ENCODE measurements around the gene RNF44.

DNA sequence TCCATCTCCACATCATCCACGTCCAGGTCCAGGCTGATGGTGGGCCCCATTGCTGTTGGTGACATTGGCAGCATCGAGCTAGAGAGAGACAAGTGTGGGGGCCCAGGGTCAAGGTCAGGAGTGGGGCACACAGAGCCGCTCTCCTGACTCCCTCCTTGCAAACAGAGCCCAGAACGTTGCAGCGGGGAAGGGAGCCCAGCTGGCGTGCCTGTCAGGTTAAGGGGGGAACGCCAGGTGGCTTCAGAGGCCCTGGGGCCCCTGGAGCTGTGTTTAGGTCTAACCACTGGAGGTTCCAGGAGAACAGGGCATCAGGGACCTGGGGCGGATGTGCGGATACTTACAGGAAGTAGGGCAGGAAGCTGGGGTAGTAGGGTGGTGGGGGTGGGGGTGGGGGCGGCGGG lies 7.5 kb downstream of the RNF44 start:
- TF ChIP-seq, protein P1, sequence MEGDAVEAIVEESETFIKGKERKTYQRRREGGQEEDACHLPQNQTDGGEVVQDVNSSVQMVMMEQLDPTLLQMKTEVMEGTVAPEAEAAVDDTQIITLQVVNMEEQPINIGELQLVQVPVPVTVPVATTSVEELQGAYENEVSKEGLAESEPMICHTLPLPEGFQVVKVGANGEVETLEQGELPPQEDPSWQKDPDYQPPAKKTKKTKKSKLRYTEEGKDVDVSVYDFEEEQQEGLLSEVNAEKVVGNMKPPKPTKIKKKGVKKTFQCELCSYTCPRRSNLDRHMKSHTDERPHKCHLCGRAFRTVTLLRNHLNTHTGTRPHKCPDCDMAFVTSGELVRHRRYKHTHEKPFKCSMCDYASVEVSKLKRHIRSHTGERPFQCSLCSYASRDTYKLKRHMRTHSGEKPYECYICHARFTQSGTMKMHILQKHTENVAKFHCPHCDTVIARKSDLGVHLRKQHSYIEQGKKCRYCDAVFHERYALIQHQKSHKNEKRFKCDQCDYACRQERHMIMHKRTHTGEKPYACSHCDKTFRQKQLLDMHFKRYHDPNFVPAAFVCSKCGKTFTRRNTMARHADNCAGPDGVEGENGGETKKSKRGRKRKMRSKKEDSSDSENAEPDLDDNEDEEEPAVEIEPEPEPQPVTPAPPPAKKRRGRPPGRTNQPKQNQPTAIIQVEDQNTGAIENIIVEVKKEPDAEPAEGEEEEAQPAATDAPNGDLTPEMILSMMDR (IDR thresholded peaks at IDR 0.05) = no peak
- TF ChIP-seq, protein P2, sequence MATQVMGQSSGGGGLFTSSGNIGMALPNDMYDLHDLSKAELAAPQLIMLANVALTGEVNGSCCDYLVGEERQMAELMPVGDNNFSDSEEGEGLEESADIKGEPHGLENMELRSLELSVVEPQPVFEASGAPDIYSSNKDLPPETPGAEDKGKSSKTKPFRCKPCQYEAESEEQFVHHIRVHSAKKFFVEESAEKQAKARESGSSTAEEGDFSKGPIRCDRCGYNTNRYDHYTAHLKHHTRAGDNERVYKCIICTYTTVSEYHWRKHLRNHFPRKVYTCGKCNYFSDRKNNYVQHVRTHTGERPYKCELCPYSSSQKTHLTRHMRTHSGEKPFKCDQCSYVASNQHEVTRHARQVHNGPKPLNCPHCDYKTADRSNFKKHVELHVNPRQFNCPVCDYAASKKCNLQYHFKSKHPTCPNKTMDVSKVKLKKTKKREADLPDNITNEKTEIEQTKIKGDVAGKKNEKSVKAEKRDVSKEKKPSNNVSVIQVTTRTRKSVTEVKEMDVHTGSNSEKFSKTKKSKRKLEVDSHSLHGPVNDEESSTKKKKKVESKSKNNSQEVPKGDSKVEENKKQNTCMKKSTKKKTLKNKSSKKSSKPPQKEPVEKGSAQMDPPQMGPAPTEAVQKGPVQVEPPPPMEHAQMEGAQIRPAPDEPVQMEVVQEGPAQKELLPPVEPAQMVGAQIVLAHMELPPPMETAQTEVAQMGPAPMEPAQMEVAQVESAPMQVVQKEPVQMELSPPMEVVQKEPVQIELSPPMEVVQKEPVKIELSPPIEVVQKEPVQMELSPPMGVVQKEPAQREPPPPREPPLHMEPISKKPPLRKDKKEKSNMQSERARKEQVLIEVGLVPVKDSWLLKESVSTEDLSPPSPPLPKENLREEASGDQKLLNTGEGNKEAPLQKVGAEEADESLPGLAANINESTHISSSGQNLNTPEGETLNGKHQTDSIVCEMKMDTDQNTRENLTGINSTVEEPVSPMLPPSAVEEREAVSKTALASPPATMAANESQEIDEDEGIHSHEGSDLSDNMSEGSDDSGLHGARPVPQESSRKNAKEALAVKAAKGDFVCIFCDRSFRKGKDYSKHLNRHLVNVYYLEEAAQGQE (IDR thresholded peaks at IDR 0.05; ENCODE audit: insufficient read depth in 1 of 2, low read depth in 2 of 2, low read length in 1 of 2) = no peak
- TF ChIP-seq POLR2AphosphoS5 (IDR thresholded peaks at IDR 0.05; ENCODE audit: low read depth, low read length) = no peak
- no peak for TF ChIP-seq SIN3A (IDR thresholded peaks at IDR 0.05; ENCODE audit: borderline replicate concordance, insufficient read depth, low read depth, low read length)
